ENCODE results near the gene BPIFB3.

DNA sequence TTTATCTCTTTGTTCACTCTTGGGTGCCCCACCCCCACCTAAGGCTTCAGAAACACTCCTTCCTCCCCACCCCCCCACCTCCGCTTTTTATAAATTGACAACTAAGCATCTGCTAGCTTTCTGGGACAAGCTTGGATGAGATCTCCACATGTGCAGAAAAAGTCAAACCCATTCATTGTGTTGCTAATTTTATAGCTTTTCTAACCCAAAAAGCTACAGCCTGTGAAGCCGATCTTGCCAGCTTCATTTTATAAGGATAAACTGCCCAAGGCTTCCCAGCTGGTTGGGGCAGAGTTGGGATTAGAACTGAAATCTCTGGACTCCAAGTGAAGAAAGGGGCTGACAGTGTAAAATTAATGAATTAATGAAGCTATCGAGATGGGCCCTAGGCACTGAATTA lies 49.9 kb downstream of the BPIFB3 start:
- no peak for TF ChIP-seq POLR2A (IDR thresholded peaks at IDR 0.05)
- TF ChIP-seq, protein P1, sequence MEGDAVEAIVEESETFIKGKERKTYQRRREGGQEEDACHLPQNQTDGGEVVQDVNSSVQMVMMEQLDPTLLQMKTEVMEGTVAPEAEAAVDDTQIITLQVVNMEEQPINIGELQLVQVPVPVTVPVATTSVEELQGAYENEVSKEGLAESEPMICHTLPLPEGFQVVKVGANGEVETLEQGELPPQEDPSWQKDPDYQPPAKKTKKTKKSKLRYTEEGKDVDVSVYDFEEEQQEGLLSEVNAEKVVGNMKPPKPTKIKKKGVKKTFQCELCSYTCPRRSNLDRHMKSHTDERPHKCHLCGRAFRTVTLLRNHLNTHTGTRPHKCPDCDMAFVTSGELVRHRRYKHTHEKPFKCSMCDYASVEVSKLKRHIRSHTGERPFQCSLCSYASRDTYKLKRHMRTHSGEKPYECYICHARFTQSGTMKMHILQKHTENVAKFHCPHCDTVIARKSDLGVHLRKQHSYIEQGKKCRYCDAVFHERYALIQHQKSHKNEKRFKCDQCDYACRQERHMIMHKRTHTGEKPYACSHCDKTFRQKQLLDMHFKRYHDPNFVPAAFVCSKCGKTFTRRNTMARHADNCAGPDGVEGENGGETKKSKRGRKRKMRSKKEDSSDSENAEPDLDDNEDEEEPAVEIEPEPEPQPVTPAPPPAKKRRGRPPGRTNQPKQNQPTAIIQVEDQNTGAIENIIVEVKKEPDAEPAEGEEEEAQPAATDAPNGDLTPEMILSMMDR (IDR thresholded peaks at IDR 0.05): no peak

All from suprapubic skin (tissue), 3 donors.